Neural cell (in vitro differentiated cells): ENCODE data around the gene PLXNC1.

ENCODE experiments used
- CTCF ChIP-seq: fragments of 450-650 bp; IDR thresholded peaks from 2 replicates; pipeline ENCODE4 v1.5.1; 2014; ENCODE audit warnings: antibody characterized with exemption, mild to moderate bottlenecking, moderate library complexity; ENCODE audit not compliant: poor library complexity, severe bottlenecking
- EZH2 ChIP-seq: fragments of 200-600, 300-800 bp; shearing (Covaris generic), sonication (generic); IDR thresholded peaks from 2 replicates; pipeline ENCODE4 v1.6.1; 2014; ENCODE audit warnings: antibody characterized with exemption, low read length, borderline replicate concordance, mild to moderate bottlenecking; ENCODE audit not compliant: insufficient read depth, poor library complexity, severe bottlenecking
- MXI1 ChIP-seq: fragments of 450-650 bp; conservative IDR thresholded peaks from 2 replicates; pipeline ENCODE4 v1.6.1; 2014; ENCODE audit warnings: antibody characterized with exemption, mild to moderate bottlenecking; ENCODE audit not compliant: poor library complexity, severe bottlenecking
- RAD21 ChIP-seq: fragments of 450-650 bp; conservative IDR thresholded peaks from 2 replicates; pipeline ENCODE4 v1.6.1; 2014; ENCODE audit warnings: antibody characterized with exemption, mild to moderate bottlenecking, moderate library complexity
- REST ChIP-seq: IDR thresholded peaks from 2 replicates; pipeline ENCODE4 v1.6.1; 2012; ENCODE audit warnings: borderline replicate concordance

GRCh38 chr12:94187361-94187760 is 39.0 kb downstream of the PLXNC1 start:
- TF ChIP-seq EZH2, result no peak
- no peak for TF ChIP-seq REST
- no peak for TF ChIP-seq CTCF
- no peak for TF ChIP-seq MXI1
- no peak for TF ChIP-seq RAD21
